Endothelial cell of umbilical vein (primary cell): ENCODE data around the gene PON2. TPM values are rescaled to one million over a fixed set of nuclear protein-coding genes. Genes with fewer than 3 reads are reported as not detected.

Source experiments
- BruUV-seq: library from RNA; stranded (reverse); fragments of 400-500 nt; replicated peaks from 2 replicates; lab custom pipeline; 2021; lab: Mats Ljungman, UMichigan
- CTCF ChIA-PET: fragments of 300-600, 350-600 bp; sonication (Branson Sonifier 250); formaldehyde crosslinking; loops from one replicate; lab custom pipeline; 2021; ENCODE audit warnings: antibody characterized with exemption, inconsistent platforms; lab: Charles Lee
- POLR2A ChIA-PET: fragments of 300-600, 350-600 bp; sonication (Branson Sonifier 250); formaldehyde crosslinking; loops from one replicate; lab custom pipeline; 2021; ENCODE audit warnings: antibody characterized with exemption, inconsistent platforms; lab: Charles Lee
- DNase-seq: peaks from one replicate; pipeline ENCODE4 v3.0.0-alpha.2; 2011; ENCODE audit warnings: low read depth, low spot score
- FAIRE-seq: peaks from 2 replicates; lab custom pipeline; 2011; peaks lifted over from hg19 to GRCh38; lab: Jason Lieb, UNC
- H2AFZ ChIP-seq: 2 replicates; pipeline ENCODE4 v1.6.0; 2012; ENCODE audit warnings: low read depth, low read length, control low read depth, inconsistent platforms
- H3K27ac ChIP-seq: 2 replicates; pipeline ENCODE4 v1.5.1; 2011; ENCODE audit warnings: low read depth, mild to moderate bottlenecking, control low read depth, low read length, moderate library complexity; ENCODE audit not compliant: insufficient read depth
- H3K27me3 ChIP-seq, 2 experiments: 2 replicates each; pipeline versions ENCODE4 v1.6.0 to v1.6.1; 2011; ENCODE audit warnings: low read length in 2 of 2, mixed read lengths in 1 of 2; ENCODE audit not compliant: control insufficient read depth in 2 of 2, insufficient read depth in 2 of 2
- H3K36me3 ChIP-seq, 2 experiments: 2 replicates in 1 of 2; 3 replicates in 1 of 2; pipeline ENCODE4 v1.5.1; 2011; ENCODE audit warnings: low read length in 2 of 2, mild to moderate bottlenecking in 1 of 2, moderate library complexity in 1 of 2; ENCODE audit not compliant: control insufficient read depth in 2 of 2, insufficient read depth in 2 of 2; ENCODE audit errors: extremely low read depth in 1 of 2
- H3K4me1 ChIP-seq: 3 replicates; pipeline ENCODE4 v1.5.1; 2011; ENCODE audit warnings: mild to moderate bottlenecking, low read length; ENCODE audit not compliant: control insufficient read depth, insufficient read depth; ENCODE audit errors: extremely low read depth
- H3K4me2 ChIP-seq: 2 replicates; pipeline ENCODE4 v1.6.1; 2011; ENCODE audit warnings: low read length, control low read depth, mixed read lengths; ENCODE audit not compliant: insufficient read depth
- H3K4me3 ChIP-seq, 3 experiments: fragments of 200-600 bp in 1 of 3; sonication (generic), shearing (Covaris generic) in 1 of 3; replicated peaks in 1 of 3; 2 replicates each; pipeline ENCODE4 v1.5.1; 2011 to 2016; ENCODE audit warnings: control low read depth in 3 of 3, low read length in 3 of 3, mild to moderate bottlenecking in 2 of 3, inconsistent platforms in 1 of 3, low read depth in 1 of 3, moderate library complexity in 1 of 3; ENCODE audit not compliant: insufficient read depth in 1 of 3
- H3K79me2 ChIP-seq: 2 replicates; pipeline ENCODE4 v1.6.0; 2012; ENCODE audit warnings: low read length, inconsistent platforms; ENCODE audit not compliant: control insufficient read depth, insufficient read depth
- H3K9ac ChIP-seq: replicated peaks from 2 replicates; pipeline ENCODE3; 2011; ENCODE audit warnings: low read length, control low read depth; ENCODE audit not compliant: insufficient read depth; ENCODE audit errors: extremely low read depth
- H3K9me1 ChIP-seq: replicated peaks from 3 replicates; pipeline ENCODE4 v1.6.0; 2011; ENCODE audit warnings: mild to moderate bottlenecking, low read length; ENCODE audit not compliant: control insufficient read depth, insufficient read depth; ENCODE audit errors: extremely low read depth
- H3K9me3 ChIP-seq: replicated peaks from 2 replicates; pipeline ENCODE4 v1.5.1; 2012; ENCODE audit warnings: low read length, inconsistent platforms; ENCODE audit not compliant: control insufficient read depth, insufficient read depth
- H4K20me1 ChIP-seq: replicated peaks from 2 replicates; pipeline ENCODE3; 2011; ENCODE audit warnings: mild to moderate bottlenecking, low read length; ENCODE audit not compliant: control insufficient read depth, insufficient read depth; ENCODE audit errors: extremely low read depth
- EZH2 ChIP-seq: IDR thresholded peaks from 2 replicates; pipeline ENCODE4 v1.6.1; 2012; ENCODE audit warnings: borderline replicate concordance, low read depth, mild to moderate bottlenecking, moderate library complexity, low read length, inconsistent platforms; ENCODE audit not compliant: severe bottlenecking
- FOS ChIP-seq: IDR thresholded peaks from 2 replicates; pipeline ENCODE4 v1.6.1; 2011; ENCODE audit warnings: mild to moderate bottlenecking, low read length, moderate library complexity, borderline replicate concordance; ENCODE audit not compliant: insufficient read depth
- GATA2 ChIP-seq: IDR thresholded peaks from 2 replicates; pipeline ENCODE4 v1.7.0; 2011; ENCODE audit warnings: low read depth, mild to moderate bottlenecking, moderate library complexity, mixed read lengths, low read length; ENCODE audit not compliant: insufficient read length, insufficient read depth
- JUN ChIP-seq: IDR thresholded peaks from 2 replicates; pipeline ENCODE4 v1.6.1; 2011; ENCODE audit warnings: borderline replicate concordance, low read depth; ENCODE audit not compliant: insufficient read length, insufficient read depth
- MYC ChIP-seq: IDR thresholded peaks from one replicate; pipeline ENCODE4 v1.6.1; 2011; ENCODE audit warnings: mild to moderate bottlenecking, low read depth, low read length
- POLR2A ChIP-seq: IDR thresholded peaks from 2 replicates; pipeline ENCODE4 v1.6.1; 2012; ENCODE audit warnings: low read depth, mild to moderate bottlenecking, control low read depth, low read length
- POLR2AphosphoS5 ChIP-seq: IDR thresholded peaks from 2 replicates; pipeline ENCODE4 v1.6.1; 2012; ENCODE audit warnings: low read depth, mild to moderate bottlenecking, control low read depth, low read length, moderate library complexity; ENCODE audit not compliant: insufficient read depth
- dilution Hi-C: fragments of 300-500 bp; cut with MboI; formaldehyde crosslinking; loops from one replicate; pipeline ENCODE4 v1.15.0; 2019; ENCODE audit warnings: low sequenced_read_pairs; ENCODE audit not compliant: extremely low pct_ligation_motif_present
- intact Hi-C: fragments of 100-400 bp; cut with micrococcal nuclease; formaldehyde crosslinking; loops from one replicate; pipeline ENCODE4 v1.10.0; 2022
- polyA plus RNA-seq, 4 experiments: library from polyadenylated mRNA; depleted of rRNA in 3 of 4; stranded (reverse) in 3 of 4; unstranded in 1 of 4; fragments of >200 nt; gene quantifications; 2 replicates each; pipeline versions ENCODE4 v1.2.1 to v1.2.3, GENCODE V29; 2011 to 2012; ENCODE audit warnings: missing spikeins in 1 of 4
- total RNA-seq: library from RNA; stranded (reverse); gene quantifications from 2 replicates; pipeline ENCODE4 v1.2.3, GENCODE V29; 2021
- TF ChIP-seq, protein P1 (sequence below), 2 donors: IDR thresholded peaks; 1 replicate in 1 of 2; 2 replicates in 1 of 2; pipeline ENCODE4 v1.5.1; 2011; ENCODE audit warnings: low read length in 2 of 2, mild to moderate bottlenecking in 2 of 2, moderate library complexity in 2 of 2, control low read depth in 1 of 2, inconsistent platforms in 1 of 2, low read depth in 1 of 2; ENCODE audit not compliant: insufficient read depth in 1 of 2; ENCODE audit errors: extremely low read depth in 1 of 2
- TF ChIP-seq, protein P2 (sequence below): IDR thresholded peaks from 2 replicates; pipeline ENCODE4 v1.6.1; 2011; ENCODE audit not compliant: insufficient read depth, insufficient read length

The PON2 gene
- total and polyA plus RNA-seq, 2 donors (not counting 3 experiments of a cell fraction or from before 2014, with no cell fraction given): 110 to 125 TPM

DNA sequence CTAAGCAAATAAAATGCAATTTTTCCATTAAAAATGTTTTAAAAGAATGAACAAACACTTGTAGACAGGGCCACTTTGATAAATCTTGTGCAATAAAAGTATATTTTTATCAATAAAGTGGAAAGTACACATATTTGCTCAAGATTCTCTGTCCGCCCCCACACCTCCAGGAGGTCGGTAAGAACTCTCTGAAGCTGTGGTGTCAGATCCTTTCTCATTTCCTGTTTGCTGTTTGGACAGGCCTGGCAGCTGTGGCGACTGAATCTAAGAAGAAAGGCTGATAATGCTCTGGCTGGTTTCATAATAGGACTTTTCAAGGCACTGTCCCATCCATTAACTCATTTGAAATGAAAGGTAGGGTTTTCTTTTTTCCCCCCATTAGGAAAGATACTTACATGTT is 35.6 kb upstream of the PON2 start:
- intact Hi-C loops (loop anchor here (1.0 kb wide), 1 partner anchor 35 kb away; the partner anchor contains the start of gene PON2), dilution Hi-C loops (no loop called here)
- H3K36me3 ChIP-seq: no peaks in the 10 kb centered on the region
- peak overlapping the region; percentile 65 for H3K27ac ChIP-seq
- H3K79me2 ChIP-seq: no peaks in the 10 kb centered on the region
- POLR2A ChIA-PET: no interaction called here
- H3K4me1 ChIP-seq: peaks cover 30% of the 10 kb centered on the region
- CTCF ChIA-PET: interaction anchor here (1.1 to 1.9 kb wide), 3 partner anchors 19 to 815 kb away, joined by 4 read pairs; partner anchors contain the start of gene SGCE
- peak overlapping the region; percentile 68 for H3K4me2 ChIP-seq
- H3K4me3 ChIP-seq: peak overlapping the region in 1 of 3 experiments; percentile 16
- peaks cover 0 to 2% of the 10 kb centered on the region in 2 experiments for H3K27me3 ChIP-seq
- peak; percentile 56 for FAIRE-seq
- no peaks in the 10 kb centered on the region for H3K9me3 ChIP-seq
- no TSS peak for BruUV-seq
- H3K9me1 ChIP-seq: no peaks in the 10 kb centered on the region
- TF ChIP-seq JUN: no peak
- no peak for TF ChIP-seq POLR2AphosphoS5
- TF ChIP-seq EZH2: no peak
- TF ChIP-seq, protein P1, sequence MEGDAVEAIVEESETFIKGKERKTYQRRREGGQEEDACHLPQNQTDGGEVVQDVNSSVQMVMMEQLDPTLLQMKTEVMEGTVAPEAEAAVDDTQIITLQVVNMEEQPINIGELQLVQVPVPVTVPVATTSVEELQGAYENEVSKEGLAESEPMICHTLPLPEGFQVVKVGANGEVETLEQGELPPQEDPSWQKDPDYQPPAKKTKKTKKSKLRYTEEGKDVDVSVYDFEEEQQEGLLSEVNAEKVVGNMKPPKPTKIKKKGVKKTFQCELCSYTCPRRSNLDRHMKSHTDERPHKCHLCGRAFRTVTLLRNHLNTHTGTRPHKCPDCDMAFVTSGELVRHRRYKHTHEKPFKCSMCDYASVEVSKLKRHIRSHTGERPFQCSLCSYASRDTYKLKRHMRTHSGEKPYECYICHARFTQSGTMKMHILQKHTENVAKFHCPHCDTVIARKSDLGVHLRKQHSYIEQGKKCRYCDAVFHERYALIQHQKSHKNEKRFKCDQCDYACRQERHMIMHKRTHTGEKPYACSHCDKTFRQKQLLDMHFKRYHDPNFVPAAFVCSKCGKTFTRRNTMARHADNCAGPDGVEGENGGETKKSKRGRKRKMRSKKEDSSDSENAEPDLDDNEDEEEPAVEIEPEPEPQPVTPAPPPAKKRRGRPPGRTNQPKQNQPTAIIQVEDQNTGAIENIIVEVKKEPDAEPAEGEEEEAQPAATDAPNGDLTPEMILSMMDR (IDR thresholded peaks at IDR 0.05; ENCODE audit: extremely low read depth in 1 of 2, insufficient read depth in 1 of 2, low read depth in 1 of 2, low read length in 2 of 2): no peak
- TF ChIP-seq MYC: no peak
- TF ChIP-seq FOS: no peak
- TF ChIP-seq POLR2A: no peak
- TF ChIP-seq, protein P2, sequence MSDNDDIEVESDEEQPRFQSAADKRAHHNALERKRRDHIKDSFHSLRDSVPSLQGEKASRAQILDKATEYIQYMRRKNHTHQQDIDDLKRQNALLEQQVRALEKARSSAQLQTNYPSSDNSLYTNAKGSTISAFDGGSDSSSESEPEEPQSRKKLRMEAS: no peak
- TF ChIP-seq GATA2: no peak
- peak; percentile 64 for DNase-seq
- H3K9ac ChIP-seq: peak overlapping the region; percentile 34
- H4K20me1 ChIP-seq: no peaks in the 10 kb centered on the region
- H2AFZ ChIP-seq: peak overlapping the region; percentile 69
